Memory B cell (primary cell): ENCODE data around the gene PAIP1.

Experiments used
- ATAC-seq: fragments of 150-1000 bp; cut with Tn5 transposase; 2 replicates; pipeline ENCODE4 v1.10.0; 2021; ENCODE audit warnings: low read depth, mild to moderate bottlenecking, moderate library complexity
- DNase-seq, 2 donors: peaks; one replicate each; pipeline ENCODE4 v3.0.0; 2022; ENCODE audit warnings: low spot score in 2 of 2
- H3K27ac Mint-ChIP-seq: one replicate; pipeline ENCODE4 v1.8.0; 2022; ENCODE audit warnings: mild to moderate bottlenecking, moderate library complexity, mixed read lengths
- H3K27me3 Mint-ChIP-seq: one replicate; pipeline ENCODE4 v1.8.0; 2022; ENCODE audit warnings: mixed read lengths
- H3K36me3 Mint-ChIP-seq: one replicate; pipeline ENCODE4 v1.8.0; 2022; ENCODE audit warnings: mild to moderate bottlenecking, mixed read lengths
- H3K4me1 Mint-ChIP-seq: one replicate; pipeline ENCODE4 v1.8.0; 2022; ENCODE audit warnings: mixed read lengths
- H3K4me3 Mint-ChIP-seq: one replicate; pipeline ENCODE4 v1.8.0; 2022; ENCODE audit warnings: mild to moderate bottlenecking, moderate library complexity, mixed read lengths
- H3K9me3 Mint-ChIP-seq: one replicate; pipeline ENCODE4 v1.8.0; 2022; ENCODE audit warnings: mixed read lengths

Gene PAIP1

DNA sequence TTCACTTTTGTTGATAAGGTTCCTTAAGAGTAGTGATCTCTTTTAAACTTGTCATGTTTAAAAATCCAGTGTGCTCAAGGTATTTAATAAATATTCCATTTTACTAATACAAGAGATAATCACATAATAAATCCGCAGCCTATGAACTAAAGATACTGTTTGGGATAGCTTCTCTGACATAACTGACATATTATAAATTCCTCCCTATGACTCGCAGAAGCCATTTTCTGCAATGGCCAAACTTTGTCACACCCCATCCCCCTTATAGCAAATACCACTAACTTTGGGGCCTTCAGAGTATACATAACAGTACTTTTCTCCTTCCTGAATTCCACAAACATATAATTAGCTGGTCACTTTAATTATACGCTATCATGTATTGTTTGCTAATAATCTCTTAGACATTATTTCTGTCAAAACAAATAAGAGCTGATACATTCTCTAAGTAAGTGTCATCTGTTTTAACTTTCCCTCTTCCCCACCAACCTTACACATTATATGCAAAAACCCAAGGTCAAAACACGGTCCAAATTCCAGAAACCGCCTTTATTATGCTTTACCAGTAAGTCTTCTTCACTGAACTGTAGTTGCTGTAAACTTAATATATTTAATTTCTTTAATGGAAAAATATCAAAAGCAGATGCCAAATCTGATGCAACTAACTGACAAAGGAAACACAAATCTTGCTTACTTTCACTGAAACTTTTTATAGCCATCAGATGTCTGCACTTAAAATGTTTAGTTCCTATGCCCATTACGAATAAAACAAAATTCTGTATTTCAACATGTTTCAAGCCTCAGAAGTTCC lies 74.2 kb downstream of the PAIP1 start:
- no peak for DNase-seq
- Mint-ChIP-seq H3K4me1 (peaks cover 14% of the 10 kb centered on the region), H3K4me3 (peak overlapping the region; percentile 98), H3K27ac (peak overlapping the region; percentile 100), H3K9me3 (no peaks in the 10 kb centered on the region), H3K27me3 (no peaks in the 10 kb centered on the region), H3K36me3 (no peaks in the 10 kb centered on the region)
- no peak for ATAC-seq
